ENCODE measurements around the gene RHOV. TPM values are rescaled to one million over a fixed set of nuclear protein-coding genes. Genes with fewer than 3 reads are reported as not detected.

Gene RHOV
- total RNA-seq, 1 experiment from 2014 or later, result 6.0 TPM

- H2AFZ ChIP-seq (ENCODE audit: low read depth, low read length, poor library complexity, severe bottlenecking), result no peak overlapping the region
- H3K9ac ChIP-seq (ENCODE audit: low read length), result no peak overlapping the region
- intact Hi-C loops (cut with micrococcal nuclease), result no loop called here
- no peaks in the 10 kb centered on the region for H3K9me3 ChIP-seq (ENCODE audit: control insufficient read depth in 1 of 2, insufficient read depth in 1 of 2, low read depth in 1 of 2, low read length in 2 of 2)
- ChIA-PET RAD21 (ENCODE audit: low non-redundant PET in 1 of 2, low total read pairs in 2 of 2, uncharacterized antibody in 2 of 2, unreplicated experiment in 2 of 2) (no interaction called here), POLR2A (interaction anchor here (0.8 kb wide), 1 partner anchor 63 kb away, joined by 4 read pairs; no protein-coding TSS in a partner anchor), CTCF (interaction anchor here (2.1 kb wide), 1 partner anchor 8 kb away, joined by 19 read pairs; no protein-coding TSS in a partner anchor)
- DNase-seq (ENCODE audit: low read depth, low spot score), result no peak
- TF ChIP-seq EZH2 (IDR thresholded peaks at IDR 0.05), result no peak
- no peak for TF ChIP-seq FOSL1 (IDR thresholded peaks at IDR 0.05; ENCODE audit: low read depth)
- no peak for TF ChIP-seq SIN3A (IDR thresholded peaks at IDR 0.05; ENCODE audit: low read depth)
- TF ChIP-seq YY1 (IDR thresholded peaks at IDR 0.05; ENCODE audit: extremely low read depth, insufficient replicate concordance, low read depth, low read length), result no peak
- TF ChIP-seq EZH2phosphoT487 (IDR thresholded peaks at IDR 0.05; ENCODE audit: borderline replicate concordance), result no peak
- no peak for TF ChIP-seq JUND (IDR thresholded peaks at IDR 0.05)
- no peak for TF ChIP-seq ZNF274 (IDR thresholded peaks at IDR 0.05; ENCODE audit: low read depth, low read length)
- TF ChIP-seq CBX3 (IDR thresholded peaks at IDR 0.05; ENCODE audit: low read depth), result no peak
- no peak for TF ChIP-seq ZFX (IDR thresholded peaks at IDR 0.05)
- TF ChIP-seq CEBPB (IDR thresholded peaks at IDR 0.05; ENCODE audit: low read depth), result no peak
- no peaks in the 10 kb centered on the region for H3K27me3 ChIP-seq (ENCODE audit: insufficient read depth, low read length)
- ATAC-seq, result no peak
- H4K20me1 ChIP-seq (ENCODE audit: insufficient read depth), result no peaks in the 10 kb centered on the region; the same call in 1 of the 2 replicates
- H3K4me2 ChIP-seq (ENCODE audit: low read length), result no peak overlapping the region
- peaks cover 14 to 27% of the 10 kb centered on the region in 2 experiments for H3K36me3 ChIP-seq (ENCODE audit: control insufficient read depth in 1 of 2, insufficient read depth in 2 of 2, low read length in 2 of 2)
- no peak overlapping the region for H3K27ac ChIP-seq (ENCODE audit: low read depth, low read length)
- H3K4me3 ChIP-seq (replicated peaks in 1 of 2; ENCODE audit: low read depth in 1 of 2, low read length in 2 of 2), result no peak overlapping the region
- peaks cover 58% of the 10 kb centered on the region for H3K79me2 ChIP-seq (ENCODE audit: insufficient read depth, low read length)
- H3K4me1 ChIP-seq (ENCODE audit: control insufficient read depth in 1 of 2, insufficient read depth in 2 of 2, low read length in 2 of 2), result peaks cover 23 to 25% of the 10 kb centered on the region in 2 experiments
- H3K9me2 ChIP-seq (ENCODE audit: insufficient read depth), result no peaks in the 10 kb centered on the region
- BruUV-seq (replicated peaks), result no TSS peak
Observed at GRCh38 chr15:40850576-40851112, 23.4 kb downstream of the RHOV start.
